Measurements from ENCODE around the gene GPRASP2. TPM values are rescaled to one million over a fixed set of nuclear protein-coding genes. Genes with fewer than 3 reads are reported as not detected.
"Not testable (repeated sequence)": the region's sequence is repeated elsewhere in the genome, so short reads cannot be mapped to it uniquely, and the experiment has no call there.

Gene GPRASP2
- 1 to 10 TPM; 1.2 to 1.7 TPM for total RNA-seq

GRCh38 chrX:102712216-102712966 lies at the start of gene GPRASP2:
GPRASP2 (plus strand) TSS chrX:102712448; CDS start chrX:102714870, 2,422 bp downstream.
- Mint-ChIP-seq H3K9me3 (no peaks in the 10 kb centered on the region), H3K27ac (no peak within 1 kb of the TSS), H3K4me1 (ENCODE audit: low read depth) (peaks cover 8% of the 10 kb centered on the region), H3K36me3 (no peaks in the 10 kb centered on the region), H3K4me3 (peak within 1 kb of the TSS; percentile 72), H3K27me3 (peaks cover 10% of the 10 kb centered on the region)
- peak; percentile 21 for DNase-seq
- ChIA-PET POLR2A (no interaction called here), CTCF (no interaction called here)
- intact Hi-C loops (cut with micrococcal nuclease) = loop anchor here (5.0 to 10.0 kb wide), 2 partner anchors 60 to 118 kb away; partner anchors contain the start of genes ARMCX5 and GPRASP1

DNA sequence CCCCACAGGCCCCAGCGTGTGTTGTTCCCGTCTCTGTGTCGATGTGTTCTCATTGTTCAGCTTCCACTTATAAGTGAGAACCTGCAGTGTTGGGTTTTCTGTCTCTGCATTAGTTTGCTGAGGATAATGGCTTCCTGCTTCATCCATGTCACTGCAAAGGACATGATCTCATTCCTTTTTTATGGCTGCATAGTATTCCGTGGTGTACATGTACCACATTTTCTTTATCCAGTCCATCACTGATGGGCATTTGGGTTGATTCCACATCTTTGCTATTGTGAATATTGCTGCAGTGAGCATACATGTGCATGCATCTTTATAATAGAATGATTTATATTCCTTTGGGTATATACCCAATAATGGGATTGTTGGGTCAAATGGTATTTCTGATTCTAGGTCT lies 48.4 kb upstream of the GPRASP2 start:
- CTCF ChIA-PET; POLR2A ChIA-PET; H3K27ac Mint-ChIP-seq; DNase-seq; H3K27me3 Mint-ChIP-seq; H3K4me3 Mint-ChIP-seq; intact Hi-C loops (cut with micrococcal nuclease): not testable (repeated sequence)
- Mint-ChIP-seq H3K9me3 (peaks cover 11% of the 10 kb centered on the region), H3K36me3 (peaks cover 32% of the 10 kb centered on the region), H3K4me1 (ENCODE audit: low read depth) (peaks cover 19% of the 10 kb centered on the region)

DNA sequence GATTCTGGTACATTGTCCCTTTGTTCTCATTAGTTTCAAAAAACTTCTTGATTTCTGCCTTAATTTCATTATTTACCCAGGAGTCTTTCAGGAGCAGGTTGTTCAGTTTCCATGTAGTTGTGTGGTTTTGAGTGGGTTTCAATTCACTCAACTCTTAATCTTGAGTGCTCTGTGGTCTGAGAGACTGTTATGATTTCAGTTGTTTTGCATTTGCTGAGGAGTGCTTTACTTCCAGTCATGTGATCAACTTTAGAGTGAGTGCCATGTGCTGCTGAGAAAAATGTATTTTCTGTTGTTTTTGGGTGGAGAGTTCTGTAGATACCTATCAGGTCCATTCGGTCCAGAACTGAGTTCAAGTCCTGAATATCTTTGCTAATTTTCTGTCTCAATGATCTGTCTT lies 45.2 kb upstream of the GPRASP2 start:
- CTCF ChIA-PET; intact Hi-C loops (cut with micrococcal nuclease): not testable (repeated sequence)

GRCh38 chrX:102669526-102669925 lies 42.7 kb upstream of the GPRASP2 start:
- CTCF ChIA-PET = no interaction called here
- POLR2A ChIA-PET = no interaction called here
- Mint-ChIP-seq H3K27ac (no peak overlapping the region), H3K9me3 (peaks cover 14% of the 10 kb centered on the region), H3K4me1 (ENCODE audit: low read depth) (peaks cover 8% of the 10 kb centered on the region), H3K36me3 (peaks cover 26% of the 10 kb centered on the region), H3K27me3 (no peaks in the 10 kb centered on the region), H3K4me3 (no peak overlapping the region)
- intact Hi-C loops (cut with micrococcal nuclease) = no loop called here
- no peak for DNase-seq

More for the DNA sequence above, 45.2 kb upstream of the GPRASP2 start:
- H3K4me3 Mint-ChIP-seq; H3K27me3 Mint-ChIP-seq; H3K27ac Mint-ChIP-seq; POLR2A ChIA-PET; H3K4me1 Mint-ChIP-seq (ENCODE audit: low read depth); DNase-seq: not testable (repeated sequence)
- Mint-ChIP-seq H3K36me3 (peaks cover 35% of the 10 kb centered on the region), H3K9me3 (peaks cover 11% of the 10 kb centered on the region)

DNA sequence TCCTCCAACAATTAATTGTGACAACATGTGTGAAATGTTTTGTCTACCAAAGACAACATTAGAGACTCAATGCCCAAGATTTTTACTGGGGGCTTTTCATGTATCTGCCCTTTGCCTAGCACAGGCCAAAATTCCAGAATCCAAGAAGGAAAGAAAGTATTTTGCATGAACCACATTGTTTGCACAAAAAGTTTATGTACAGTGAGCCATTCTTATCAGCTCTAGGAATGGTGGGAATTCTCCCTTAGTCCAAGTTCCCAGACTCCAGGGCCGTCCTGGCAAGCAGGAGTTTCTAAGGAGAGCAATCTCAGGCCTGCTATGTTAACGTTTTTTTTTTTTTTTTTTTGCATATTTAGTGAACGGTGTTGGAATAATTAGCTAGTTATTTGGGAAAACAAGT lies 39.4 kb upstream of the GPRASP2 start:
- DNase-seq = no peak
- POLR2A ChIA-PET = no interaction called here
- Mint-ChIP-seq H3K9me3 (peaks cover 3% of the 10 kb centered on the region), H3K4me3 (no peak overlapping the region), H3K36me3 (peaks cover 11% of the 10 kb centered on the region), H3K27ac (no peak overlapping the region), H3K4me1 (ENCODE audit: low read depth) (peaks cover 2% of the 10 kb centered on the region), H3K27me3 (no peaks in the 10 kb centered on the region)
- CTCF ChIA-PET = no interaction called here
- intact Hi-C loops (cut with micrococcal nuclease) = no loop called here

GRCh38 chrX:102677479-102677878 lies 34.8 kb upstream of the GPRASP2 start:
- H3K4me1 Mint-ChIP-seq (ENCODE audit: low read depth); H3K27me3 Mint-ChIP-seq; POLR2A ChIA-PET; H3K4me3 Mint-ChIP-seq; DNase-seq; H3K36me3 Mint-ChIP-seq; H3K27ac Mint-ChIP-seq; intact Hi-C loops (cut with micrococcal nuclease); CTCF ChIA-PET: not testable (repeated sequence)
- peaks cover 16% of the 10 kb centered on the region for H3K9me3 Mint-ChIP-seq

DNA sequence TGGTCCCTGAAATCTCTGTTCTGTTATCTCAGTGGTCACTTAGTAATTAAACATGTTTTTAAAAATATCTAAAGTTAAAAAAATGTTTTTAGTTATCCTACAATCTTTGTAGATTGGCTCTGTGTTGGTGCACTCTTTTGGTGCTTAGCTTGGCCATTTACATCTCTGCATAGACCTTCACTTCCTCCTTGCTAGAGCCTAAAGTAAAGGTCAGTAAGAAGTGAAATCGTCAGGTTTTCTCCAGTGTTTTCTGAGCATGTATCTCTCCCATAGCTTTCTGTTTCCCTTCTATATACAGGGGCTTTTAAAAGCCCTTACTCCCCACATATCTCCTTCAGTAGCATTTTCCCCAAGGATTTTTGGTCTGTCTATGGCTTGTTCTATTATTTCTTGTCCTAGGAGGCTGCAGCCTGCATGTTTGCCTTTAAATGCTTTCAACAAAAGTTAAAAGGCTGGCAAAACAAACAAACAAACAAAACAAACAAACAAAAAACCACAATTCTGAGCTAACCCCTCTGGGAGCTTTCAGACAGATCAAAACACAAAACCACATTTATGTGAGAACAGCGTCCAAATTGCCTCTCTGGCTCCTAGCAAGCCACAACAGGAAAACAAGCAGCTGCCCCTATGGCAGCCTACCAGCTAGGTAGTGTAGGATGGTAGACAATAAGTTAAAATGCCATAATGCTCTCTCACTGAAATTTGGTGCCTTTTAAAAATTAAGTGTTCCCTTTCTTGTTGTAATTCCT lies 27.3 kb upstream of the GPRASP2 start:
- DNase-seq = no peak
- intact Hi-C loops (cut with micrococcal nuclease) = no loop called here
- POLR2A ChIA-PET = no interaction called here
- H3K36me3 Mint-ChIP-seq = peaks cover 12% of the 10 kb centered on the region
- H3K4me1 Mint-ChIP-seq (ENCODE audit: low read depth) = peaks cover 2% of the 10 kb centered on the region
- H3K27me3 Mint-ChIP-seq = no peaks in the 10 kb centered on the region
- CTCF ChIA-PET = no interaction called here
- H3K4me3 Mint-ChIP-seq = no peak overlapping the region
- peaks cover 14% of the 10 kb centered on the region for H3K9me3 Mint-ChIP-seq
- no peak overlapping the region for H3K27ac Mint-ChIP-seq

DNA sequence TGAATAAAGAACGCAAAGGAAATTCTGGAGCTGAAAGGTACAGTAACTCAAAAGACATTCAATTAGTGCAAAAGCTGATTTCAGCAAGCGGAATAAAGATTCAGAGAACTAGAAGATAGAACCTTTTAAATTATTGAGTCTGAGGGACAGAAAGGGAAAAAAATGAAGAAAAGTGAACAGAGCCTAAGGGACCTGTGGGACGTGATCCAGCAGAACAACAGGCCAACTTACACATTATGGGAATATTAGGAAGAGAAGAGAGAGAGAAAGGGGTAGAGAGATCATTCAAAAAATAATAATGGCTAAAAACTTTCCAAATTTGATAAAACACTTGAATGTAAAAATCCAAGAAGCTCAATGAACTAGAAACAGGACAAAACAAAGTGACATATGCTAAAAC lies 17.5 kb upstream of the GPRASP2 start:
- POLR2A ChIA-PET = no interaction called here
- CTCF ChIA-PET = no interaction called here
- no peak overlapping the region for H3K27ac Mint-ChIP-seq
- intact Hi-C loops (cut with micrococcal nuclease) = no loop called here
- no peaks in the 10 kb centered on the region for H3K27me3 Mint-ChIP-seq
- no peaks in the 10 kb centered on the region for H3K4me1 Mint-ChIP-seq (ENCODE audit: low read depth)
- DNase-seq = no peak
- peaks cover 2% of the 10 kb centered on the region for H3K9me3 Mint-ChIP-seq
- H3K4me3 Mint-ChIP-seq = no peak overlapping the region
- H3K36me3 Mint-ChIP-seq = peaks cover 7% of the 10 kb centered on the region

DNA sequence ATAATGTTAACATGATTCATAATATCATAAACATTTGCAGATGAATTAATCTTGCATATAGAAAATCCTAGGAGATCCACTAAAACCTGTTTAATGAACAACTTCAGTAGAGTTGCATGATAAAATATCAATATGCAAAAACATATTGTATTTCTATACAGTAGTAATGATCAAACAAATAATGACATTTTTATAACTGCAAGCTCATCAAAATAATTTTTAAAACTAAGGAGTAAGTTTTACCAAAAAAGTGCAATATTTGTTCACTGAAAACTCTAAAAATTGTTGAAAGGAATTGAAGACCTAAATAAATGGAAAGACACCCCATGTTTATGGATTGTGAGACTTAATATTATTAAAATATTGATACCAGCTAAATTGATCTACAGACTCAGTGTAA lies 15.9 kb upstream of the GPRASP2 start:
- Mint-ChIP-seq H3K4me3 (no peak overlapping the region), H3K4me1 (ENCODE audit: low read depth) (no peaks in the 10 kb centered on the region), H3K27me3 (no peaks in the 10 kb centered on the region), H3K36me3 (peaks cover 4% of the 10 kb centered on the region), H3K27ac (no peak overlapping the region), H3K9me3 (no peaks in the 10 kb centered on the region)
- DNase-seq = no peak
- intact Hi-C loops (cut with micrococcal nuclease) = no loop called here
- CTCF ChIA-PET = no interaction called here
- POLR2A ChIA-PET = no interaction called here

DNA sequence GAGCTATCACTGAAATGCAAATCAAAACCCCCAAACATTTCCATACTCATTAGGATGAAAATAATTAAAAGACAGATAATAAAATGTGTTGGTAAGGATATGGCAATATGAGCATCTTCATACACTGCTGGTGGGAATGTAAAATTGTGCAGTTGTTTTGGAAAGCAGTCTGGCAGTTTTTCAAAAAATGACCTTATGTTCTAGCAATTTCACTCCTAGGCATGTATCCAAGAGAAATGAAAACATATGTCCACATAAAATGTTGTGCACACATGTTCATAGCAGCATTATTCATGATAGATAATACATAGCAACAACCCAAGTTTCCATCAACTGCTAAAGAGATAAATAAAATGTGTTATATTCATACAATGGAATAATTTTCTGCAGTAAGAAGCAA lies 14.8 kb upstream of the GPRASP2 start:
- no peaks in the 10 kb centered on the region for H3K4me1 Mint-ChIP-seq (ENCODE audit: low read depth)
- no peaks in the 10 kb centered on the region for H3K27me3 Mint-ChIP-seq
- peaks cover 4% of the 10 kb centered on the region for H3K36me3 Mint-ChIP-seq
- POLR2A ChIA-PET = no interaction called here
- DNase-seq = no peak
- intact Hi-C loops (cut with micrococcal nuclease) = no loop called here
- CTCF ChIA-PET = no interaction called here
- no peak overlapping the region for H3K27ac Mint-ChIP-seq
- no peak overlapping the region for H3K4me3 Mint-ChIP-seq
- H3K9me3 Mint-ChIP-seq = no peaks in the 10 kb centered on the region

- POLR2A ChIA-PET = no interaction called here
- intact Hi-C loops (cut with micrococcal nuclease) = no loop called here
Observed at GRCh38 chrX:102708900-102709299, 3.3 kb upstream of the GPRASP2 start.

GRCh38 chrX:102711872-102712215 lies 404 bp upstream of the GPRASP2 start:
- Mint-ChIP-seq H3K27ac (no peak overlapping the region), H3K27me3 (peaks cover 10% of the 10 kb centered on the region), H3K9me3 (no peaks in the 10 kb centered on the region), H3K4me1 (ENCODE audit: low read depth) (peaks cover 8% of the 10 kb centered on the region), H3K4me3 (peak overlapping the region; percentile 72), H3K36me3 (no peaks in the 10 kb centered on the region)
- CTCF ChIA-PET = no interaction called here
- POLR2A ChIA-PET = no interaction called here
- intact Hi-C loops (cut with micrococcal nuclease) = loop anchor here (5.0 to 10.0 kb wide), 2 partner anchors 60 to 117 kb away; partner anchors contain the start of genes ARMCX5 and GPRASP1
- no peak for DNase-seq

More at GRCh38 chrX:102708900-102709299, 3.3 kb upstream of the GPRASP2 start:
- CTCF ChIA-PET = no interaction called here
- no peak for DNase-seq
- peaks cover 8% of the 10 kb centered on the region for H3K4me1 Mint-ChIP-seq (ENCODE audit: low read depth)
- peaks cover 10% of the 10 kb centered on the region for H3K27me3 Mint-ChIP-seq
- no peak overlapping the region for H3K27ac Mint-ChIP-seq
- H3K36me3 Mint-ChIP-seq = no peaks in the 10 kb centered on the region
- H3K4me3 Mint-ChIP-seq = no peak overlapping the region
- peaks cover 3% of the 10 kb centered on the region for H3K9me3 Mint-ChIP-seq

Data from activated CD4-positive, alpha-beta memory T cell treated with anti-CD3 and anti-CD28 coated beads for 36 hours (primary cell).